ENCODE data around the gene JAKMIP3. TPM values are rescaled to one million over a fixed set of nuclear protein-coding genes. Genes with fewer than 3 reads are reported as not detected.

JAKMIP3 gene
- total RNA-seq, 1 experiment from 2014 or later: 2.8 TPM

- Histone ChIP-seq H3K36me3 (ENCODE audit: insufficient read depth, low read length, poor library complexity, severe bottlenecking) (no peaks in the 10 kb centered on the region), H3K27ac (ENCODE audit: low read depth, low read length, poor library complexity, severe bottlenecking) (no peak overlapping the region), H3K4me3 (ENCODE audit: low read depth, low read length, poor library complexity, severe bottlenecking) (no peak overlapping the region), H3K27me3 (replicated peaks; ENCODE audit: insufficient read depth, low read depth, low read length, poor library complexity) (peaks cover 73% of the 10 kb centered on the region), H3K4me1 (ENCODE audit: insufficient read depth, low read length, poor library complexity, severe bottlenecking) (no peaks in the 10 kb centered on the region), H3K9me3 (ENCODE audit: low read depth, low read length, poor library complexity, severe bottlenecking) (no peaks in the 10 kb centered on the region)
- TF ChIP-seq CTCF (conservative IDR thresholded peaks at IDR 0.05; ENCODE audit: low read depth, low read length) (no peak), EZH2 (IDR thresholded peaks at IDR 0.05; ENCODE audit: borderline replicate concordance, low read depth, low read length, poor library complexity, severe bottlenecking) (no peak)
- ChIA-PET CTCF (no interaction called here), POLR2A (ENCODE audit: low non-redundant PET) (no interaction called here)
- intact Hi-C loops (cut with micrococcal nuclease; ENCODE audit: unreplicated experiment): no loop called here
- BruUV-seq (replicated peaks): no TSS peak
- DNase-seq (ENCODE audit: low spot score): no peak
Measured at GRCh38 chr10:132027423-132027983, 38.2 kb upstream of the JAKMIP3 start.

DNA sequence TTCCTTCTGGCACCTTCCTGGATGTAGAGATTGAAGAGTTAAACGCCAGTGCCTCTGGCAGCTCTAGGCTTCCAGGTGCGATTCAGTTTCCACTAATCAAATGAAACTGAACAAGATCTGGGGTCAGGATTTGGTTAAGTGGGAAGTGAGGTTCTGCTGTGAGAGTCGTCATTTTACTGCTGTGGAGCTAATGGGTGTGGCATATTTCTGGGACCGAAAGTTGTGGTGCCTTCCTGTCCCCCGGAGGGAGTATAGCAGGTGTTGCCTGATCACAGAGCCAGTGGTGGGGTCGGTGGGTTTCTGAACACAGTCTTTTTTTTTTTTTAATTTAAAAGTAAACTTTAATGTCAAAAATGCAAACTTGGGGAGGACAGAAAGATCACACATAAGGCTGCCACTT lies 37.0 kb upstream of the JAKMIP3 start:
- Histone ChIP-seq H3K4me1 (ENCODE audit: insufficient read depth, low read length, poor library complexity, severe bottlenecking) (no peaks in the 10 kb centered on the region), H3K27ac (ENCODE audit: low read depth, low read length, poor library complexity, severe bottlenecking) (no peak overlapping the region), H3K27me3 (replicated peaks; ENCODE audit: insufficient read depth, low read depth, low read length, poor library complexity) (peaks cover 77% of the 10 kb centered on the region), H3K4me3 (ENCODE audit: low read depth, low read length, poor library complexity, severe bottlenecking) (no peak overlapping the region), H3K9me3 (ENCODE audit: low read depth, low read length, poor library complexity, severe bottlenecking) (no peaks in the 10 kb centered on the region), H3K36me3 (ENCODE audit: insufficient read depth, low read length, poor library complexity, severe bottlenecking) (no peaks in the 10 kb centered on the region)
- intact Hi-C loops (cut with micrococcal nuclease; ENCODE audit: unreplicated experiment): no loop called here
- BruUV-seq (replicated peaks): no TSS peak
- ChIA-PET POLR2A (ENCODE audit: low non-redundant PET) (no interaction called here), CTCF (no interaction called here)
- TF ChIP-seq EZH2 (IDR thresholded peaks at IDR 0.05; ENCODE audit: borderline replicate concordance, low read depth, low read length, poor library complexity, severe bottlenecking): no peak
- no peak for TF ChIP-seq CTCF (conservative IDR thresholded peaks at IDR 0.05; ENCODE audit: low read depth, low read length)
- DNase-seq (ENCODE audit: low spot score): no peak

- H3K4me3 ChIP-seq (ENCODE audit: low read depth, low read length, poor library complexity, severe bottlenecking): no peak overlapping the region
- no peaks in the 10 kb centered on the region for H3K9me3 ChIP-seq (ENCODE audit: low read depth, low read length, poor library complexity, severe bottlenecking)
- peaks cover 80% of the 10 kb centered on the region for H3K27me3 ChIP-seq (replicated peaks; ENCODE audit: insufficient read depth, low read depth, low read length, poor library complexity)
- DNase-seq (ENCODE audit: low spot score): no peak
- no peaks in the 10 kb centered on the region for H3K36me3 ChIP-seq (ENCODE audit: insufficient read depth, low read length, poor library complexity, severe bottlenecking)
- H3K27ac ChIP-seq (ENCODE audit: low read depth, low read length, poor library complexity, severe bottlenecking): no peak overlapping the region
- POLR2A ChIA-PET (ENCODE audit: low non-redundant PET): no interaction called here
- CTCF ChIA-PET: no interaction called here
- TF ChIP-seq CTCF (conservative IDR thresholded peaks at IDR 0.05; ENCODE audit: low read depth, low read length): no peak
- TF ChIP-seq EZH2 (IDR thresholded peaks at IDR 0.05; ENCODE audit: borderline replicate concordance, low read depth, low read length, poor library complexity, severe bottlenecking): no peak
- no peaks in the 10 kb centered on the region for H3K4me1 ChIP-seq (ENCODE audit: insufficient read depth, low read length, poor library complexity, severe bottlenecking)
- no TSS peak for BruUV-seq (replicated peaks)
- intact Hi-C loops (cut with micrococcal nuclease; ENCODE audit: unreplicated experiment): no loop called here
Measured at GRCh38 chr10:132030898-132031463, 34.8 kb upstream of the JAKMIP3 start.

Data from A673 (cell line).